HepG2 (cell line): ENCODE measurements around the gene PDXDC1. TPM values are rescaled to one million over a fixed set of nuclear protein-coding genes. Genes with fewer than 3 reads are reported as not detected.

ENCODE experiments used
- AHR ChIP-seq: IDR thresholded peaks from 2 replicates; pipeline ENCODE4 v1.6.1; 2018; ENCODE audit warnings: missing genetic modification reagents, missing compliant biosample characterization
- BHLHE40 ChIP-seq: IDR thresholded peaks from 2 replicates; pipeline ENCODE4 v1.6.1; 2011; ENCODE audit warnings: low read length, improper control_type of control experiment
- DMTF1 ChIP-seq: sonication (generic); formaldehyde crosslinking; IDR thresholded peaks from 2 replicates; pipeline ENCODE4 v1.4.0; 2020; ENCODE audit warnings: mild to moderate bottlenecking, missing genetic modification reagents
- ELF3 ChIP-seq: IDR thresholded peaks from 2 replicates; pipeline ENCODE4 v1.6.1; 2016; ENCODE audit warnings: missing genetic modification reagents, missing compliant biosample characterization
- ERF ChIP-seq: IDR thresholded peaks from 2 replicates; pipeline ENCODE4 v1.6.1; 2018; ENCODE audit warnings: missing biosample characterization, missing genetic modification reagents
- JARID2 ChIP-seq: sonication (generic); formaldehyde crosslinking; IDR thresholded peaks from 2 replicates; pipeline ENCODE4 v1.8.1; 2023; ENCODE audit warnings: missing genetic modification reagents, inconsistent platforms; ENCODE audit not compliant: insufficient replicate concordance
- MIER3 ChIP-seq: IDR thresholded peaks from 2 replicates; pipeline ENCODE4 v1.6.1; 2016; ENCODE audit warnings: missing compliant biosample characterization, borderline replicate concordance
- NFAT5 ChIP-seq: sonication (generic); formaldehyde crosslinking; IDR thresholded peaks from 2 replicates; pipeline ENCODE4 v1.4.0; 2020; ENCODE audit warnings: missing genetic modification reagents
- TSC22D2 ChIP-seq: sonication (generic); formaldehyde crosslinking; IDR thresholded peaks from 2 replicates; pipeline ENCODE4 v1.5.1; 2020; ENCODE audit warnings: missing genetic modification reagents, mild to moderate bottlenecking, borderline replicate concordance
- ZNF263 ChIP-seq: sonication (generic); formaldehyde crosslinking; IDR thresholded peaks from 2 replicates; pipeline ENCODE4 v1.4.0; 2020; ENCODE audit warnings: missing genetic modification reagents
- ZNF660 ChIP-seq: sonication (generic); formaldehyde crosslinking; IDR thresholded peaks from 2 replicates; pipeline ENCODE4 v1.5.1; 2020; ENCODE audit warnings: mild to moderate bottlenecking, low read depth, missing genetic modification reagents, borderline replicate concordance
- ZNF761 ChIP-seq: sonication (generic); formaldehyde crosslinking; conservative IDR thresholded peaks from 2 replicates; pipeline ENCODE4 v1.4.0; 2020; ENCODE audit warnings: mild to moderate bottlenecking, missing genetic modification reagents
- polyA plus RNA-seq, 8 experiments: library from polyadenylated mRNA; depleted of rRNA in 3 of 8; stranded (reverse) in 7 of 8; unstranded in 1 of 8; fragments of >200 nt; fragmentation: Illumina TruSeq in 4 of 8; extraction: Trizol in 4 of 8; gene quantifications; 2 replicates each; pipeline versions ENCODE4 v1.2.1 to v1.2.3, GENCODE V29; 2011 to 2016; ENCODE audit warnings: low read depth in 4 of 8, missing spikeins in 1 of 8, mixed read lengths in 1 of 8; ENCODE audit not compliant: insufficient read depth in 1 of 8
- total RNA-seq, 5 experiments: library from RNA; depleted of rRNA; stranded (reverse); fragments of >200 nt; fragmentation: Illumina TruSeq; extraction: Trizol; gene quantifications; 2 replicates each; pipeline ENCODE4 v1.2.3, GENCODE V29; 2016; ENCODE audit warnings: low read depth in 1 of 5
- TF ChIP-seq, protein P1 (sequence below): sonication (generic); formaldehyde crosslinking; IDR thresholded peaks from 2 replicates; pipeline ENCODE4; 2020; ENCODE audit warnings: missing genetic modification reagents, mild to moderate bottlenecking, borderline replicate concordance

Gene PDXDC1
- total and polyA plus RNA-seq, 2 of the 13 experiments (the other 11 are each of a cell fraction or from before 2014, with no cell fraction given), result 133 to 169 TPM

DNA sequence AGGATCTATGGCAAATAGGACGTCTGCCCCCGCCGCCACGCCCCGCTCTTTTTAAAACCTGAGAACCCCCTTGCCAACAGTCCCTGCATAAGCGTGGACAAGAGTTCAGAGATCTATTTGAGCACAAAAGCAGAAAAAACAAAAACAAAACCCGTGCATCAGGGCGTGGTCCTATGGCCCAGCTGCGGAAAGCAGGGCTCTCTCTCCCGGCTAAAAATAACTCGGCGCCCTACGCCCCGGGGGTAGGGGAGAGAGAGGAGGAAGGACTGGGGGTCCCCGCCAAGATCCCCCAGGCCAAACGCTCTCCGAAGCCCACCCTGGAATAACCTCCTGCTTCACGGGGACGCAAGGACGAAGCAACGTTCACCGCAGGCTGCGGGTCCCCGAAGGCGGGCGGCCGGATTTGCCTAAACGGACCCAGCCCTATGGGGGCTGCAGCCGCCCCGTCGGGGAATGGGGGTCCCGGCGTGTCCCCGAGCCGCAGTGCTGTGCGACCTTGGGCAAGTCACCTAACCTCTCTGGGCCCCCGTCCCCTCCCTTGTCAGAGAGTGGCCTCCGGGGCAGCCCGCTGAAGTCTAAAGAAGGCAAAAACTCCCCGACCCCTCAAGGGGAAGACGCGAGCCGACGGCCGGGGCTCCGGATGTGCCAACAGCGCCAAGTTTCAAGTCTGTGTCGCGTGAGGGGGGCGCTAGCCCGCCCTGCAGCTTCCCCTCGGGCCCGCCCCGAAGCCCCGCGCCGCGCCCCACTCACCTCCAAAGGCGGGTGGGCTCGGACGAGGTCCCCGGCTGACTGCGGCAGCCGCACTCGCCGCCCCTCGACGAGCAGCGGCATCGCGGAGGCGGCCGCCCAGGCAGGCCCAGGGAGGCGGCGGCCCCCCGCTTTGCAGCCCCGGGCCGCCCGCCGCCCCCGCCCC lies 80.6 kb downstream of the PDXDC1 start (continued):
- TF ChIP-seq NFAT5 (CRISPR knock-in tag) (0 out of 2 replicates have a peak, but pooled peaks have one; percentile 80), ZNF761 (CRISPR knock-in tag) (peak; percentile 26; the same call in 1 of the 2 replicates), JARID2 (CRISPR knock-in tag) (no peak), BHLHE40 (peak; percentile 78), ERF (no peak), DMTF1 (CRISPR knock-in tag) (no peak), TSC22D2 (peak; percentile 77), MIER3 (CRISPR knock-in tag) (no peak), ELF3 (CRISPR knock-in tag) (no peak), ZNF660 (CRISPR knock-in tag) (no peak), AHR (CRISPR knock-in tag) (no peak), ZNF263 (CRISPR knock-in tag) (peak; percentile 12; the same call in 1 of the 2 replicates)
- TF ChIP-seq, protein P1, sequence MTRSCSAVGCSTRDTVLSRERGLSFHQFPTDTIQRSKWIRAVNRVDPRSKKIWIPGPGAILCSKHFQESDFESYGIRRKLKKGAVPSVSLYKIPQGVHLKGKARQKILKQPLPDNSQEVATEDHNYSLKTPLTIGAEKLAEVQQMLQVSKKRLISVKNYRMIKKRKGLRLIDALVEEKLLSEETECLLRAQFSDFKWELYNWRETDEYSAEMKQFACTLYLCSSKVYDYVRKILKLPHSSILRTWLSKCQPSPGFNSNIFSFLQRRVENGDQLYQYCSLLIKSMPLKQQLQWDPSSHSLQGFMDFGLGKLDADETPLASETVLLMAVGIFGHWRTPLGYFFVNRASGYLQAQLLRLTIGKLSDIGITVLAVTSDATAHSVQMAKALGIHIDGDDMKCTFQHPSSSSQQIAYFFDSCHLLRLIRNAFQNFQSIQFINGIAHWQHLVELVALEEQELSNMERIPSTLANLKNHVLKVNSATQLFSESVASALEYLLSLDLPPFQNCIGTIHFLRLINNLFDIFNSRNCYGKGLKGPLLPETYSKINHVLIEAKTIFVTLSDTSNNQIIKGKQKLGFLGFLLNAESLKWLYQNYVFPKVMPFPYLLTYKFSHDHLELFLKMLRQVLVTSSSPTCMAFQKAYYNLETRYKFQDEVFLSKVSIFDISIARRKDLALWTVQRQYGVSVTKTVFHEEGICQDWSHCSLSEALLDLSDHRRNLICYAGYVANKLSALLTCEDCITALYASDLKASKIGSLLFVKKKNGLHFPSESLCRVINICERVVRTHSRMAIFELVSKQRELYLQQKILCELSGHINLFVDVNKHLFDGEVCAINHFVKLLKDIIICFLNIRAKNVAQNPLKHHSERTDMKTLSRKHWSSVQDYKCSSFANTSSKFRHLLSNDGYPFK (CRISPR knock-in tag), result 0 out of 2 replicates have a peak, but pooled peaks have one; percentile 12
